HUDEP-2 (cell line): Measurements from ENCODE around the gene PTPRE.

Experiments used
- DNase-seq, 76 experiments: peaks; one replicate each; lab custom pipeline; 2025; ENCODE audit not compliant: unreplicated experiment in 76 of 76; lab: John Stamatoyannopoulos, UW

The PTPRE gene

GRCh38 chr10:127923646-127924045, 16.7 kb downstream of the PTPRE start:
- no peak for DNase-seq

DNA sequence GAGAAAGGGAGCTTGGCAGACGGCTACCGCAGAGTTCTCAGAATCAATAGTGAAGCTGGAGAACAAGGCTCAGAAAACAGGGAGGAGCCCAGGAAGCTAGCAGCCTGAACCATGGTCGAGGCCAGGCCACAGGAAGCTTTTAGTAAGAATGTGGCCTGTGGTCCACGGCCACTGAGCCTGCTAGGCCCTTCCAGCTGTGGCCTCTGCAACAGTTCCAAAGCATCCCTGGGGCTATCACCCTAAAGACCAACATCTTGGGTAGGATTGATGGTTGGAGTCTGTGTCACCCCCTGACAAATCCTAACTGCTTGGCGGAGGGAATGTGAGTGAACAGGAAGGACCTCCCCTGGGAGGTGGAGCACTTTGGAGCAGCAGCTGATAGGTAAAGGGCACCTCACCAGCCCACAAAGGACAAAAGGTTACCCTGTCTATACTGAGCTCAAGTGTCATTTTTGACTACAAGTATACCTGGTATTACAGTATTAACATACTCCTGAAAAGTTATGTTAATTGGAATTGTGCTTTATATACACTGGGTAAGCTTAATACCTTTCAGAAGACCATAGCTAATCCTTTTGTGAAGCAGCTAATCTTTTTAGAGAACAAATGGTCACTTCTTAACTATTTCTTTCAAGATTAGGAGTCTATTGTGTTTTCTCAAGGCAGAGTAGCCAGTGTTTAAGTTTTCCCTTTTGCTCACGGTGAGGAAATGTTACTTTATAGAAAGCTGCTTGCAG, 18.7 kb downstream of the PTPRE start:
- DNase-seq: no peak

- DNase-seq: no peak
Measured at GRCh38 chr10:127926455-127926854, 19.6 kb downstream of the PTPRE start.

- DNase-seq: no peak
Measured at GRCh38 chr10:127928021-127928806, 21.3 kb downstream of the PTPRE start.

DNA sequence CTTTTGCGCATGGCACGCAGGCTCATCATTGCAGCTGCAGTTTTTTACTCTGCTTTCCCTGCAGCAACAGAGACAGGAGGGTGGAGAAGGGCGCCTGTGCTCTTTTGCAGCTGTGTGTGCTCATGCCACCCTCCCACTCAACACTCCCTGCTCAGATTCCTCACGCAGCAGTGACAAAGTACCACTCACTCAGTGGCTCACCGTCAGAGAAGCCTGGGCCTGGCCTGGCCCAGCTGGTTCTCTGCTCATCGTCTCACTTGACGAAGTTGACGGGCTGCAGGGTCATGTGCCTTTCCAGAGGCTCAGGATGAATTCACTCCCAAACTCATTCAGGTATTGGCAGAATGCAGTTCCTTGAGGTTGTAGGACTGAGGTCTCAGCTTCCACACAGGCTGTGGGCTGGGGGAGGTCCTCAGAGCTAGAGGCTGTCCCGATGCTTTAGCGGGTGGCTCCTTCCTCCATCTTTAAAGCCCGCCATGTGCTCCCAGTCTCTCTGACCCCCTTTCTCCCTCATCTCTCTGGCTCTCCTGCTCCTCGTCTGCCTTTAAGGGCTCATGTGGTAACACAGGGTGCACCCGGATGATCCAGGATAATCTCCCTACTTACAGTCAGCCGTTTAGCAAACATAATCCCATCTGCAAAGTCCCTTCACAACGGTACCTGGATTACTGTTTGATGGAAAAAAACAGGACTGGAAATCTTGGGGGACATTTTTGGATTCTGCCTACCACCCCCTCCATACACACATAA, 25.8 kb downstream of the PTPRE start:
- DNase-seq: no peak

DNA sequence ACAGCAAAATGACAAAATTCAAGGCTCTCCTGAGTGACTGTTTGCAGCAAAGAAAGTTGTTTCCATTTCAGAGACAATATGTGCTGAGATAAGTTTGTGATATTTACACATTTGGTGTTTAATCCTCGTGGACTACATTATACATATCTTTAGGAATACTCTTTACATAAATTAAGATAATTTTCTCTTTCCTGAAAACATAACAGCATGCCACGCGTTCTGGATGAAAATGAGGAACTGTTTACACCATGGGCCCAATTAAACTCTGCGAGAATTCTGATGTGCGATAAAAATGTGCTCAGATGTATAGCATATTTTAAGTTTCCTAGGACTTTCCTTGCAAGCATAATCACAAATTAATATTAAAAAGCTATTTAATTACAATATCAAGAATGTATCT, 26.4 kb downstream of the PTPRE start:
- DNase-seq: no peak

DNA sequence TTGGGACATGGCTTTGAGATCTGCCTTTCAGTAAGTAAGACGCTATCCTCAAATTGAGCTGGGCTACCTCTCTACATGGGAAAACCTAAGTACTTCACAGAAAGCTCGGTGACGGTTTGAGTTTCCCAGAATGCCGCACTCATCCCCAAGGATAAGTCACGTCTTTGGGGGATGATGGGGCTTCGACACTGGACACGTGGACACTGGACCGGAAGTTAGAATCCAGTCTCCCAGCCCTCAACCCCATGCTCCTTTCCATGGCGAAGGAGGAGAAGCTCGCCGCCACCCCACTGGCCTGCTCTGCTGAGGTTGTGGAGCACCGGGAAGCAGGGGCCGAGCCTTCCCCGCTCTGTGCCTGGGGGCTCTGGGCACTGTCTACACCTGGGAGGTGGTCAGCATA, 27.5 kb downstream of the PTPRE start:
- no peak for DNase-seq

DNA sequence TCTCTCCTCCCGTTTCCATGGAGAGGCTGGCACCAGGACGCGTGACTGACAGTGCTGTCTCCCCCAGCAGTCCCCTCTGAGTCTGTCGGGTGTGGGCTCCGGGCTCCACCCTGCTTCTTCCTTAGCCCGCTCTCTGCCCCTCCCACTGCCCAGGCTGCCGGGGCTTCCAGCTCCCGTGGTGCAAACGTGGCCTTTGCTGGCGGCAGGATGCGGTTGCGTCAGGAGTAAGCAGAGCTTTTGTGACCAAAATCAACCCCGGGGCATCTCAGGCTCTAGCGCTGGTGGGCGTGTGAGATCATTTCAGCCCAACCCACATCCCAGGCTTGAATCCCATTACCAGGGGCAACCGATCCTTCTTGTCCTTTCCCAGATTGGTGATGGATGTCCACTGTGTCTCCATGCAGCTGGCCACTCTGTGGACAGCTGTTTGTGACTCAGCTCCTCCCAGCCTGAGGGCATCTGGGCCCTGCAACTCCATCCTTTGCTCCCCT, 28.2 kb downstream of the PTPRE start:
- no peak for DNase-seq

DNA sequence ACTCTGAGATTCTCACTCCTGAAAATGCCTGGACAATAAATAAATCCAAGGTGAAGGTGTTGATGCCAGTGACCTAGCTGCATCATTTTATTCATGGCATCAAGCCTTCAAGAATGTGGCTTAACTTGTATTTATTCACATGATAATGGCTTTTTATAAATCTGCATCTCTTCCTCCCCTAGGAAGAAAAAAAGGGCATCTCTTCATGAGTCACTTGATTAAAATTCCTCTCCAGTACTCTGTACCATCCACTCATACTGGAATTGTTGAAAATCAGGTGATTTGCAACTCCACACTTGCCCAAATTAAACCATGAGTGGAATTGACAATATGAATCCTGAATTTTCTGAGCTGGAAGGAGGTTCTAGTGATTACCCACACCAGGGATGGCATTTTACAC, 30.2 kb downstream of the PTPRE start:
- no peak for DNase-seq

DNA sequence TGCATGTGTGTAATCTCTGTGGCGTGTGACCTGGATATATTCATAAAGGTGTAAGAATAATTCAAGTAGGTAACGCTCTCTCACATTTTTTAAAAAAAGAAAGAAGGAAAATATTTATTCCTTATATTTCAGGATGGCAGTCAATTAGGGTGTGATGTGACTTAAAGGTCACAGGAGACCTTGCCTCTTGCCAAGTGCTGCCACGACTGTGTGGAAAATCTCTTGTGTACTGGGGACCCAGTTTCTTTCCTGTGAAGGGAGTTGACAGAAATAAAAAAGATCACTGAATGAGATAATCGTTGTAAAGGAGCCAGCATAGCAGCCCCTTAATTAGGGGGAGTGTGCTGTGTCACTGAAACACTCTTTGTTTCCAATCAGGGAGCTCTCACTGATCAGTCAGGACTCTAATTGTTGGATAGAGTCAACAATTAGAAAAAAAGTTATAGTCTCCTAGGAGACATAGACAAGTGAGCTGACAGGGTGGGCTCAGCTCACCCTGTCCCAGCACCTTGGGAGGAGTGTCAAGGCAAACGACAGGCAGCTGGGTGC, 31.1 kb downstream of the PTPRE start:
- DNase-seq: no peak

- DNase-seq: no peak
Measured at GRCh38 chr10:127939786-127940330, 33.0 kb downstream of the PTPRE start.

- no peak for DNase-seq
Measured at GRCh38 chr10:127940866-127941640, 34.1 kb downstream of the PTPRE start.

DNA sequence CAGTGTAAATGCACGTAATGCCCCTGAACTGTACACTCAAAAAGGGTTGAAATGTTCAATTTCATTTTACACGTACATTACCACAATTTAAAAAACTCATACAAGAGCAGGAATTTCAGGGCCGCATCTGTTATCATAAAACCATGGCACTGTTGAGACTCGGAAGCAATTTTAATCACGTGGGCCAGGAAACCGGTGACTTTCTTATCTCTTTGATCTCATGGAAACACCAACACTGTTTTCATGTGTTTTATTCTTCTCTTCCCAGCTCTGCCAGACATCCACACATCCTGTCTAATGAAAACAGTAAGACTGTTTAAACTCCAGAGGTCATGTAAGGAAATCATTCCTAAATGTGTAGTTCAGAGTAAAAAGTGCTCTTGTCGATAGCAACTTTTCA, 35.9 kb downstream of the PTPRE start:
- DNase-seq: no peak

GRCh38 chr10:127943336-127943910, 36.5 kb downstream of the PTPRE start:
- no peak for DNase-seq

DNA sequence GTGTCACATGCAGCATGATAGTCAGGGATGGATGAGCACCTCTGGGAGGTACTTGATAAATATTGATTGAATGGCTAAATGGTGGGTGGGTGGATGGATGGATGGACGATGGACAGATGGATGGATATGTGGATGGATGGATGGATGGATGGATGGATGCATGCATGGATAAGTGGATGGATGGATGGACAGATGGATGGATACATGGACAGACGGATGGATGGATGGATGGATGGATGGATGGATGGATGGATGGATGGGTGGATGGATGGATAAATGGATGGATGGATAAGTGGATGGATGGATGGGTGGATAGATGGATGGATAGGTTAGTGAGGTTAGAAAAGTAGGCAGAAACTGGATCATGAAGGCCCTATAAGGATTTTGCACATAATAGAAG, 37.4 kb downstream of the PTPRE start:
- no peak for DNase-seq

DNA sequence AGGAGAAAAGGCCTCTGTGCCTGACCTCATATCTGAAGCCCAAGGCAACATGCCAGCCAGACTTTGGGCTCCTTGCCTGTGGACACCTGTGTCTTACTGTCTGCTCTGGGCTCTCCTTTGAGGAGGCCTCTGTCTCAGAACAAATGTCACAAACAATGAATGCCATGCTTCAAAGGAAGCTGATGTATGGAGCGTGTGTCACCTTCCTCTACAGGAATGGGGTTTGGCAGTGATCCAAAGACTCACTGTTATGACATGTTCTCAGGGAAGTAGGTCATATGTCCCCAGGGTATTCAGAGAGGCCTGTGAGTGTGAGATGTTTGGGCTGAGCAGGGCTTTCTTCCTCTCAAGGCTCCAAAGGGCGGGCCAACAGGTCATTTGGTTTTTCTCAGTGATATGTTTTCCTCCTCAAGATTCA, 38.4 kb downstream of the PTPRE start:
- DNase-seq: no peak

DNA sequence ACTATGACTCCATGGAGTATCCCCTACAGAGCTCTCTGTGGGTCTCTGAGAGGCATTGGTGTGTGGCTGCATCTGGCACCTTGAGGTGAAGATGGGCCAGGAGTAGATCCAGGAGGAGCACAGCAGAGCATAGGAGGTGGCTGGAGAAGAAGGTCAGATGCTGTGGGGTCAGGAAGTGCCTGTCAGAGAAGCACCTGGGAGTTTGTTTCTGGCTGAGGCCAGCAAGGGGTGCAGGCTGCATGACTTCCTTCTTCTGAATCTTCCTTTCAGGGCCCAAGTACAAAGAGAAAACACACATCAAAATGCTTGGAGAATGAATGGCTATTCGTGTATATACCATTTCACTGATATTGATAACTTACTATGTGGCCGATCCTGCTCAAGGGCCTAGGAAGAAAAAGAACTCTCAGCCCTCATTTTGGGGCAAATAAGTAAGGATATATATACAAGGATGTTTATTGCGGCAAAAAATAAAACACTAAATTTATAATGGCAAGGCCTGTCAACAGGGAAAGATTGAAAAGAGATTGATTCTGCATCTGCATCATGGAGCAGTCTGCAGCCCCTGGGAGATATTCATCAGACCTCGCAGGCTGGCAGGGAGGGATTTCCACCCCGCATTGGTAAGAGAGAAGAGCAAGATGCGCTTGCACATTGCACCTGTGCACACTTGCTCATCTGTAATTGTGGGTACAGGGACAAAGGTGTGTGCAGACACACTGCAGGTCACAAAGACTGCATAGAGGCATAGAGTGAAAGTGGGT, 39.2 kb downstream of the PTPRE start:
- no peak for DNase-seq

GRCh38 chr10:127947211-127947610, 40.3 kb downstream of the PTPRE start:
- no peak for DNase-seq

GRCh38 chr10:127948791-127949190, 41.9 kb downstream of the PTPRE start:
- no peak for DNase-seq
